Fibroblast of skin of right quadriceps (primary cell): ENCODE data around the gene SEMA3B.
A peak's percentile ranks its signal among the peaks of the same experiment; 100 is the strongest.
"Not testable (repeated sequence)": the region's sequence is repeated elsewhere in the genome, so short reads cannot be mapped to it uniquely, and the experiment has no call there.

ENCODE experiments used
- DNase-seq: peaks from one replicate; pipeline ENCODE4 v3.0.0-alpha.2; 2013

The SEMA3B gene

GRCh38 chr3:50238549-50239026 lies 30.4 kb upstream of the SEMA3B start:
- DNase-seq, result no peak

- no peak for DNase-seq
These were observed 29.3 kb upstream of the SEMA3B start for GRCh38 chr3:50239649-50240048.

GRCh38 chr3:50241163-50241562 lies 27.8 kb upstream of the SEMA3B start:
- no peak for DNase-seq

- no peak for DNase-seq
These were observed 27.1 kb upstream of the SEMA3B start for GRCh38 chr3:50241713-50242380.

GRCh38 chr3:50242381-50242770 lies 26.6 kb upstream of the SEMA3B start:
- no peak for DNase-seq

- no peak for DNase-seq
These were observed 25.9 kb upstream of the SEMA3B start for GRCh38 chr3:50242851-50243542.

- no peak for DNase-seq
These were observed 25.4 kb upstream of the SEMA3B start for GRCh38 chr3:50243543-50243895.

GRCh38 chr3:50244813-50245212 lies 24.1 kb upstream of the SEMA3B start:
- not testable (repeated sequence) for DNase-seq

GRCh38 chr3:50245251-50245745 lies 23.6 kb upstream of the SEMA3B start:
- DNase-seq, result no peak

GRCh38 chr3:50245831-50246516 lies 23.0 kb upstream of the SEMA3B start:
- peak; percentile 92 for DNase-seq

- peak; percentile 95 for DNase-seq
These were observed 22.4 kb upstream of the SEMA3B start for GRCh38 chr3:50246517-50246954.

- no peak for DNase-seq
These were observed 20.6 kb upstream of the SEMA3B start for GRCh38 chr3:50248387-50248786.

- DNase-seq, result no peak
These were observed 19.5 kb upstream of the SEMA3B start for GRCh38 chr3:50249457-50249856.

- DNase-seq, result no peak
These were observed 18.4 kb upstream of the SEMA3B start for GRCh38 chr3:50250514-50250913.

GRCh38 chr3:50251220-50251619 lies 17.7 kb upstream of the SEMA3B start:
- DNase-seq, result peak; percentile 62

- DNase-seq, result no peak
These were observed 14.2 kb upstream of the SEMA3B start for GRCh38 chr3:50254577-50255250.

- no peak for DNase-seq
These were observed 13.7 kb upstream of the SEMA3B start for GRCh38 chr3:50255251-50255615.

GRCh38 chr3:50256978-50257890 lies 11.7 kb upstream of the SEMA3B start:
- no peak for DNase-seq

GRCh38 chr3:50258029-50258680 lies 10.8 kb upstream of the SEMA3B start:
- DNase-seq, result no peak

- no peak for DNase-seq
These were observed 10.0 kb upstream of the SEMA3B start for GRCh38 chr3:50258979-50259378.

GRCh38 chr3:50259432-50260026 lies 9.4 kb upstream of the SEMA3B start:
- DNase-seq, result no peak
